LNCAP (cell line): ENCODE measurements around the gene ARID3A.

ENCODE experiments used
- CTCF ChIP-seq: fragments of 450-650 bp; IDR thresholded peaks from 2 replicates; pipeline ENCODE4 v1.5.1; 2017; ENCODE audit warnings: mild to moderate bottlenecking

Gene ARID3A

GRCh38 chr19:1001538-1002166 is 75.8 kb downstream of the ARID3A start:
- peak; percentile 98 for TF ChIP-seq CTCF

DNA sequence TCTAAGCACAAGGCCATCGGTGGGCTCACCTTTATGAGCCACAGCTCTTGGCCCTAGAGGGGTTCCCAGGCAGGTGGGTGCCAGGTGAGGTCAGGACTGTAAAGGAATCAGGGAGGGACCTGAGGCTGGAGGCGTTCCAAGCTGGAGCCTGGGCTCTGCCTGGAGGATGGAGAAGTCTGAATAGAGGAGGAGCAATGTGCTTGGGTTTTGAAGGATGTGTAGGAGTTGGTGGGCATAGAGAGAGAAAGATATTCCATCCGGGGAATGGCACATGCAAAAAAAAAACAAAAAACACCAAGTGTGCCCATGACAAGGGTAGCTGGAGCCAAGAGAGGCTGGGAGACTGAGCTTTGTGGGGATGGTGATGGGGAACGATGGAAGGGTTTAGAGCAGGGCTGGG is 76.8 kb downstream of the ARID3A start:
- no peak for TF ChIP-seq CTCF

DNA sequence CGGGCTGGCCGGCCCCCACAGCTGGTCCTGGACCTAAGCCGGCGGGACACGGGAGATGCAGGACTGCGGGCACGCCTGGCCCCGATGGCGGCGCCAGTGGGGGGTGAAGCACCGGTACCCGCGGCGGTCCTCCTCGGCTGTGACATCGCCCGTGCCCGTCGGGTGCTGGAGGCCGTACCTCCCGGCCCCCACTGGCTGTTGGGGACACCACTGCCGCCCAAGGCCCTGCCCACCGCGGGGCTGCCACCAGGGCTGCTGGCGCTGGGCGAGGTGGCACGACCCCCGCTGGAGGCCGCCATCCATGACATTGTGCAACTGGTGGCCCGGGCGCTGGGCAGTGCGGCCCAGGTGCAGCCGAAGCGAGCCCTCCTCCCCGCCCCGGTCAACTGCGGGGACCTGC is 77.4 kb downstream of the ARID3A start:
- TF ChIP-seq CTCF, result no peak

DNA sequence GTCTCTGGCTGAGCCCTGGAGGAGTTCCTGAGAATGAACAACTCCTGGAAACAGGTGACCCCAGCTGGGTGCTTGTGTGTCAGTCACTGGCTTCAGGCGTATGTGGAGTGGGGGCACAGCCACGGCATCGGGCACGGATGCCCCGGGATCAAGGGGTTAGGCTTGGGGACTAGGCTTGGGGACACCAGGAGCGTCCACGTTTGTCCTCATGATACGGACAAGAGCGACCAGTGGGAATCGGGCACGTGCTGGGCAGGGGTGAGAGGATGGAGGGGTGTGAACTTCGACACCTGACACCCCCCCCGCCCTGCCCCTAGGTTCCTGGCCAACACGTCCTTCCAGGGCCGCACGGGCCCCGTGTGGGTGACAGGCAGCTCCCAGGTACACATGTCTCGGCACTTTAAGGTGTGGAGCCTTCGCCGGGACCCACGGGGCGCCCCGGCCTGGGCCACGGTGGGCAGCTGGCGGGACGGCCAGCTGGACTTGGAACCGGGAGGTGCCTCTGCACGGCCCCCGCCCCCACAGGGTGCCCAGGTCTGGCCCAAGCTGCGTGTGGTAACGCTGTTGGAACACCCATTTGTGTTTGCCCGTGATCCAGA is 78.5 kb downstream of the ARID3A start:
- no peak for TF ChIP-seq CTCF

DNA sequence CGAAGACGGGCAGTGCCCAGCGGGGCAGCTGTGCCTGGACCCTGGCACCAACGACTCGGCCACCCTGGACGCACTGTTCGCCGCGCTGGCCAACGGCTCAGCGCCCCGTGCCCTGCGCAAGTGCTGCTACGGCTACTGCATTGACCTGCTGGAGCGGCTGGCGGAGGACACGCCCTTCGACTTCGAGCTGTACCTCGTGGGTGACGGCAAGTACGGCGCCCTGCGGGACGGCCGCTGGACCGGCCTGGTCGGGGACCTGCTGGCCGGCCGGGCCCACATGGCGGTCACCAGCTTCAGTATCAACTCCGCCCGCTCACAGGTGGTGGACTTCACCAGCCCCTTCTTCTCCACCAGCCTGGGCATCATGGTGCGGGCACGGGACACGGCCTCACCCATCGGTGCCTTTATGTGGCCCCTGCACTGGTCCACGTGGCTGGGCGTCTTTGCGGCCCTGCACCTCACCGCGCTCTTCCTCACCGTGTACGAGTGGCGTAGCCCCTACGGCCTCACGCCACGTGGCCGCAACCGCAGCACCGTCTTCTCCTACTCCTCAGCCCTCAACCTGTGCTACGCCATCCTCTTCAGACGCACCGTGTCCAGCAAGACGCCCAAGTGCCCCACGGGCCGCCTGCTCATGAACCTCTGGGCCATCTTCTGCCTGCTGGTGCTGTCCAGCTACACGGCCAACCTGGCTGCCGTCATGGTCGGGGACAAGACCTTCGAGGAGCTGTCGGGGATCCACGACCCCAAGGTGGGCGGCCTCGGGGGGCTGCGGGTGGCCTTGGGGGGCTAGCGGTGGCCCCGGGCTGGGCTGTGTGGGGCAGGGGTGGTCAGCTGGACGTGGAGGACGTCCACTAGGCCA is 79.2 kb downstream of the ARID3A start:
- no peak for TF ChIP-seq CTCF

DNA sequence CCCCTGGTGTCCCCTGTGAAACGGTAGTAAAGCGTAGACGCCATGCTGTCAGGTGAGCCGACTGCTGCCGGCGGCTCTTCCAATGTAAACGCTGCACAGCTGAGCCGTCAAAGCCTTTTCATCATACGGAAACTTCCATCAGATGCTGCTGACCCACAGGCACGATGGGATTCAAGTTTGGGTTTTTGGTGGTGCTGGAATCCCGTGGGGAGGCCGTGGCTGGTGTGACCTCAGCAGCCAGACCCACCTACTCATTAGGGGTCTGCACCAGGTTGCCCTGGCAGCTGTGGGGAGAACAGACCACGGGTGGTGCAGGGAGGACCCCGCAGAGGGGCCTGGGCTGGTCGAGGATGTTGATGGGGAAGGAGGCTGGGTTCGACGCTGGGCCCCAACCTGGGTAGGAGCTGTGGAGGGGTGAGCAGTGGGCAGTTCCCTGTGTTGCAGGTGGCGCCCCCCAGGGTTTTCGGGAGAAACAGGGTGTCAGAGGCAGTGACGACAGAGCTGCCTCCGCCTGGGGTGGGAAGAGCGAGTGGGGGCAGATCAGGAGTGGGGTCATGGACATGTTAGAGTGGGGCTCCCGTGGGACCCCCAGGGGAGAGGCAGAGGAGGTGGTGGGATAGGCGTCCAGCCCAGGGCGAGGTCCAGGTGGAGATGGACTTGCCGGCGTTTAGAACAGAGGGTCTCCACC is 81.0 kb downstream of the ARID3A start:
- no peak for TF ChIP-seq CTCF

DNA sequence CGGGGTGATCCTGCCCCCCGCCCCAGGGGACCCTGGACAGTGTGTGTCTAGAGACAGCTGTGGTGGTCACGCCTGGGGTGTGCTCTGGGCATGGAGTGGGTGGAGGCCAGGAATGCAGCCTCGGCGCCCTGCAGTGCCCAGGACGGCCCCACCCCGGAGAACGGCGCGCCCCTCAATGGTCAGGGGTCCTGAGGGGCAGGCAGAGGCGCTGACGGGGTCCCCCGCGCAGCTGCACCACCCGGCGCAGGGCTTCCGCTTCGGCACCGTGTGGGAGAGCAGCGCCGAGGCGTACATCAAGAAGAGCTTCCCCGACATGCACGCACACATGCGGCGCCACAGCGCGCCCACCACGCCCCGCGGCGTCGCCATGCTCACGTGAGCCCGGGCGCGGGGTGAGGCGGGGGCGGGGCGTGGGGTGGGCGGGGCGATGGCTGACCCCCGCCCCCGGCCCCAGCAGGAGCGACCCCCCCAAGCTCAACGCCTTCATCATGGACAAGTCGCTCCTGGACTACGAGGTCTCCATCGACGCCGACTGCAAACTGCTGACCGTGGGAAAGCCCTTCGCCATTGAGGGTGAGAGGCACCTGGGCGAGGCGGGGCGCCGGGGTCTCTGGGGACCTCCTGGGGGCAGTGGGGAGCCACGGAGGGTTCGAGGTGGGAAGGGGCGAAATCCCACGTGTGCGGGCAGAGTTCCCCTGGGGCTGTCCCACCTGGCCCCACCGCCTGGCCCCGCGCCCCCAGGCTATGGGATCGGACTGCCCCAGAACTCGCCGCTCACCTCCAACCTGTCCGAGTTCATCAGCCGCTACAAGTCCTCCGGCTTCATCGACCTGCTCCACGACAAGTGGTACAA is 81.8 kb downstream of the ARID3A start:
- TF ChIP-seq CTCF, result no peak
